HuH-7 (cell line): ENCODE data around the gene TEDC1.
A peak's percentile ranks its signal among the peaks of the same experiment; 100 is the strongest.

ENCODE experiments used
- DNase-seq: peaks from one replicate; pipeline ENCODE4 v3.0.0; 2011; ENCODE audit warnings: low spot score

TEDC1 gene, protein sequence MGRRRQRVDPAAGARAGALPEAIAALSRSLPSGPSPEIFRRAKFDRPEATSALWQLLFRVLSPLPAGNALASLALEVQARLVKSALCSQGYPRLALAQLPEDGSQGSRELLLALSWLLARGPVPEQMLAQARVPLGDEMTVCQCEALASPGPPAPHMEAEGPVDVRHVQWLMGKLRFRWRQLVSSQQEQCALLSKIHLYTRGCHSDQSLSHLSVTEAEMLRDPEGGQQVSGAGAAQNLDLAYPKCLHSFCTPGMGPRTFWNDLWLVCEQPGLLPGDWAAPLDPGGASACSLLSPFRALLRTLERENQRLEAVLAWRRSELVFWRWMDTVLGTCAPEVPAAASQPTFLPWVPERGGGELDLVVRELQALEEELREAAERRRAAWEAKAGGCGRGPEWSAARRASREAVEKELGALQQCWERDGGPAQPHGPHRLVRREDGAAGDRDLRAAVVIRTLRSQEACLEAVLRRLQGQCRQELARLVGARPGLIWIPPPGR

DNA sequence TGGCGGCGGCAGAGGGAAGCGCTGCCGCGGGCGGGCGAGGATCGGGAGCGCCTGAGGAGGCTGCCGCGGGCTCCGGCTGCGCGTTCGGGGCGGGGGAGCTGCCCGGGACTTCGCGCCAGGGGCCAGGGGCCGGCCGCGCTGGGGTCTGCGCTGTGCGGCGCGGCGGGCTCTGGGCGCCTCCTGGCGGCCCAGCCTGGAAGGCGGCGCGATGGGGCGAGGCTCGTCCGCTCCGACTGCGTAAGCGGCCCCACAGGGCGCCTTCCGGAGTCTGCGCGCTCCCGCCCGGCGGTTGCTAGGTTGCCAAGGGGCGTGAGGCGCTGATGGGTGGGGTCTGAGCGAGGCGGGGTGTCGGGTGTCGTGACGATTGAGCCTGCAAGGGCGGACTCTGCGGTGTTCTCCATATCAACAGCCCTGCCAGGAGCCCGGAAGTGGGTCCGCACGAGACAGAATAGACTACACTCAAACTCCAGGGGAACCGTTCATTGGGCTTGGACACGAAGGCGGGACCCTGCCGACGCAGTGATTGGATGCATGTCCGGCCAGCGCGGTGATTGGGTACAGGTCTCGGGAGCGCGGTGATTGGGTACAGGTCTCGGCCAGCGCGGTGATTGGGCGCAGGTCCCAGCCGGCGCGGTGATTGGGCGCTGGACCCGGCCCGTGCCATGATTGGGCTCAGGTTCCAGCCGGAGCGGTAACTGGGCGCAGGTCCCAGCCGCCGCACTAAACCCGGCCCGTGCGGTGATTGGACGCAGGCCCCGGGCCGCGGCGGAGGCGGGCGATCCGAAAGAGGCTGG is at the start of gene TEDC1:
TSS of gene TEDC1 (plus strand) at position 675 of the 794 bp plus-strand sequence. CDS start 130 bp downstream, outside the sequence.
- DNase-seq = peak; percentile 99

DNA sequence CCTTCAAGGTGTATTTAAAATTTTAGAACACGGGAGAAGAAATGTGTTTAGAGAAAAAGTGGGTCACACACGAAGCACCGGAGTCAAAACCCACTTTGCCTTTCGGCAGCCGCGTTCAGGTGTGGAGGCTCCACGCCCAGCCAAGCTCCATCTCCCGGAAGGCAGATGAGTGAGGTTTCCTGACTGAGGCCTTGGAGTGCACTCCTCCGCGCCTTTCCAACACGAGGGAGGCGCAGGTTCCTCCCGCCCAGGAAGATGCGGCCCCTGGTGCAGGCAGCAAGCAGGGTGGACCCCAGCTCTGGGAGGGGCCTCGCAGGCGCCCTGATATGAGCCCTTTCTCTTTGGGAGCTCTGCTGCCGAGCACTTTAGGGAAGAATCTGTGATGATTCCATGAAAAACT is 48.9 kb upstream of the TEDC1 start:
- DNase-seq = no peak

DNA sequence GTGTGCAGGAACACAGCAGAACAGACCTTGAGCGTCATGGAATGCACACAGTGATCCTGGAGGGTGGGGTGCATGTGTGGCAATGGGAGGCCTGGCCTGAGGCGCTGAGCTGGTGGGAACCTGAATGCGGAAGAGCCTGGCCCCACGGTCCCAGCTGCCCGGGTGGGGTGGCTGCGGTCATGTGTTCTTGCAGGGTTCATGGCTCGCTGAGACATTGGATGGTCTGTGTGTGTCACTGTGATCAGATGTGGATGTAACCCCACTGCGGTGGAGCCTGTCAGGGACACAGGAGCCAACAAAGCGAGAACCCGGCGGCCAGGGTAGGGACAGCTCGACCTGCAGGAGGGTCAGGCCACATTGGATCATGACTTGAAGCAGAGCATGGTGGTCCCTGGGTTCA is 48.2 kb upstream of the TEDC1 start:
- DNase-seq = no peak

DNA sequence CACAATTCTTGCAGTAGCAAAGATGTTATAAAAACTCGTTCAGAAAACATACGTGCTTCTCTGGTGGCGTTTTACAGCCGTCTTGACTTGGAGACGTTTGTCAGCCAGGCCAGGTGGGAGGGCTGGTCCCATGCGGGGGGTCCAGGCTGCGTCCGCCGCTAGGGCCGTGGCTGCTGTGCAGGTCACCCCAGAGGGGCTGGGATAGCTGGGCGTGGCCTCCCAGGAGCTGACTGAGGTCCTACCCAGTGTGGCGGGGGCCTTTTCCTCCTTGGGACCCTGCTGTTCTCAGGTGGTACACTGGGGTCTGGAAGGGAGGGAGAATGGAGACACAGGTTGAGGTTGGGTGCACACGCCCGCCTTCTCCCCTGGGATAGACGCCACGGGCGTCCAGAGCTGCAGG is 46.2 kb upstream of the TEDC1 start:
- no peak for DNase-seq

DNA sequence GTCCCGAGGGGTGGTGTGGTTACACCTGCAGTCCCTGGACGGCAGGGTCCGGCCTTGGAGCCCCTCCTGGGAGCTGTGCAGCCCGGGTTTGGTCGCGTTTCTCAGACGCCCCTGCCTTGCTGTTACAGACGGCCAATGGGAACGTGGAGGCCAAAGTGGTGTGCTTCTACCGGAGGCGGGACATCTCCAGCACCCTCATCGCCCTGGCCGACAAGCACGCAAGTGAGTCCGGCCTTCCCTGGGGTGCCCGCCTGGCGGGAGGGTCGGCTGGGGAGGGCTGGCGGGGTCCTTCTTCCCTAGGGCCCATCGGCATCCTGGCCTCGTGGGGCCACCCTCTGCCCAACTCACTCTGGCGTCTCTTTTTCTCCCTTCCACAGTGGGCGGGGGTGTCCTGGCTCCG is 45.8 kb upstream of the TEDC1 start:
- no peak for DNase-seq

DNA sequence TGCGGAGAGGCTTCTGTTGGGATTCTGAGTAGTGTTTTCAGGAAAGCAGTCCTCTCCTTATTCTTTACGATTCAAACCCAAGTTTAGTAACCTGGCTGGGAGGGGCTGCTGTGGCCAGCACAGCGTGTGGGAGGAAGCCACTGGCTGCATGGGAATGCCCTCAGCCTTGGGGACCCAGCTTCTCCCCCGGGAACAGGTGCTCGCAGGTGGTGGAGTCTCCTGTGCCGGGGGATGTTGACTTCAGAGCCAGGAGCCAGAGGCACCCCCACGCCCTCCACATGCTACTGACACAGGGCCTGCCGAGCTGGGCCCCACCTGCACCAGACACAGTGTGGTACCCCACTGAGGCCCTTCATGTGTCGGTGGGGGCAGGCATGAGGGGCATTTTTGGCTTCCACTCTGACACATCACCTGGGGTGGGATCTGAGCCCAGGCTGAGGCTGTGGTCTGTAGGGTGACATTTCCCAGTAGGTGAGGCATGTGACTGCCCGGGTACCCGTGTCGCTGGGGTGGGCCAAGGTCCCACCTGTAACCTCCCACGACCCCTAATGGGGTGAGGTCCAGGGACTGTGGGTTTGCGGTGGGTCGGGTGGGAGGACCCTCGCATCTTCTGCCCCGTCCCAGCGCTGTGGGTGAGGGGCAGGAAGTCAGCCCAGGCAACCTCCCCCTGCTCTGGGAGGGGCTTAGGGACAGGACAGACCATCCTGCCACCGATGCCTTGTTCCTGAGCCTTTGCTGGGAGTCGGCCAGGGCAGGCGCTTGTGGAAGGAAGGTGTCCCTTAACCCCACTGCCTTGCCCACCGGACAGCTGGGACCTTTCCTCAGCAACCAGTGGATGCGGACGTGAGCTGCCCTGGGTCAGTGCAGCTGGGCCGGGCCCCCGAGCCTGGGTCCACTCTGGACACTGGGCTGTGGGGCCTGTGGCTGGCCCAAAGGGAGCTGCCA is 44.9 kb upstream of the TEDC1 start:
- no peak for DNase-seq

DNA sequence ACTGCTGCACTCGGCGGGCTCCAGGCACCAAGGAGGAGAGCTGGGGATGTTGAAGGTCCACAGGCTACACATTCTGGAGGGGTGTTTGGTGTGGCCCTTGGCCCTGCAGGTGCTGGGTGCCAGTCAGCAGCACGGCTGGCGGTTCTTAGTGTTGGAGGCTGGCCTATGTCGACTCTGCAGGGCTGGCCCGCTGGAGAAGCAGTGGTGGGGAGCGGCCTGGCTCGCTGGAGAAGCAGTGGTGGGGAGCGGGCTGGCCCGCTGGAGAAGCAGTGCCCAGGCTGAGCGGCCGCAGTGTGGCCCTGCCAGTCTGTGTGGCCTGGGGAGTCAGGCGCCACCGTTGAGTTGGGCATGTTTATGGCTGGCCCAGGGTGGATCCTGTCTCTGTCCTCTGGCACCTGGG is 44.1 kb upstream of the TEDC1 start:
- no peak for DNase-seq

DNA sequence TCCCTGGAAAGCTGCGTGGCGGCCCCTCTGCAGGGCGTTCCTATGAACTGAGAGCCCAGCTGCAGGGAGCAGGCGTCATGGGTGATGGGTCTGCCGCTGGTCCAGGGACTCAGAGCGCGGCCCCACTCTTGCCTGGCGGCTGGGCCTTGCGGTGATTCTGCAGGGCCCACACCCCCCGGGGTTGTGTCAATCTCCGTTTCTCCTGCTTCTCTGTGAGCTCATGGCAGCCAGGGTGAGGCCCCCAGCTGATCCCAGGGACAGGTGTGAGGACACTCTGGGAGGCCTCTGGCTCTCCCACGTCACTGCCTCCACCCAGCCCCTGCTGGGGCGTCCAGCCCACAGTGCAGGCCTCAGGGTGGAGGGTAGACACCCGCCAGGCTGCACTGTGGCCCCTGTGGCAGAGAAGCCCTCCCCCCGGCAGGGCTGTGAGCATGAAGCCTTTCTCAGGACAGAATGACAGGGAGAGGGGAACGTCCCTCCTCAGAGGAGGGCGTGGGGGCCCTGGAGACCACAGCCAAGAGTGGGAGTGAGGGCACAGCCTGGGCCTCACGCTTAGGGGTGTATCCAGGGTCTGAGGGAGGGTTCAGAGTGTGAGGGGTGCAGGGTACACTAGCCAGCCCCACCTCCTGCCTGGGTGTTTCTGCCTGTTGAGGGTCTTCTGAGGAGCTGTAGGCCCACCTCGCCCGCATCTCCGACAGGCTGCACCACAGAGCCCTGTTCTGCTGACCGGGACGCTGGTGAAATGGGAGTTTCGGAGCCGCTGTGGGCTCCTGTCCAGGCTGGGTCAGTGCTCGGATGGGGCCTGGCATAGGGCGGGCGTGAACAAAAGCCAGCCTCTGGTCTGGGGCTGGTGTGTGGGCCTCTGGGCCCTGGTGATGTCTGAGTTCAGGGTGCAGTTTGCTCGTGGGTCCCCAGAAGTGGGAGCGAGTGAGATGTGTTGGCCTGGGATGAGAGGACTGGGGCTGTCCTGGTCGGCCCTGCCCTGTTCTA is 43.1 kb upstream of the TEDC1 start:
- no peak for DNase-seq

DNA sequence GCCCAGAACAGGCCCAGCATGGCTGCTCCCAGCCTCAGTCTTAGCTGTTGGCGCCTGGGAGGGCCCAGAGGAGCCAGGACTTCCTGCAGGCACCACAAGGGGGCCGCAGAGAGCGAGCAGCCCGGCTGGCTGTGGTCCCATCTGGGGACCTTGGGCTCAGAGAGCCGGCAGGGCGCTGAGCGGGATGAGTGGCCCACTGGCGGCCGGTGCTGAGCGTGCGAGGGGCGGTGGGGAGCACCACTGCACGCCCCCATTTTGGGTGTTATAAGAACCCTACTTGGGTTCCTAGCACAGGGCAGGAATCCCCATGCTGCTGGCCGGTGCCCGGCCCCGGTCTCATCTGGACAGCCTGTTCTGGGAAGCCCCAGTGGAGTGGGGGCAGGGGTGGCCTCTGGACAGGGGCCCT is 42.3 kb upstream of the TEDC1 start:
- peak; percentile 94 for DNase-seq

DNA sequence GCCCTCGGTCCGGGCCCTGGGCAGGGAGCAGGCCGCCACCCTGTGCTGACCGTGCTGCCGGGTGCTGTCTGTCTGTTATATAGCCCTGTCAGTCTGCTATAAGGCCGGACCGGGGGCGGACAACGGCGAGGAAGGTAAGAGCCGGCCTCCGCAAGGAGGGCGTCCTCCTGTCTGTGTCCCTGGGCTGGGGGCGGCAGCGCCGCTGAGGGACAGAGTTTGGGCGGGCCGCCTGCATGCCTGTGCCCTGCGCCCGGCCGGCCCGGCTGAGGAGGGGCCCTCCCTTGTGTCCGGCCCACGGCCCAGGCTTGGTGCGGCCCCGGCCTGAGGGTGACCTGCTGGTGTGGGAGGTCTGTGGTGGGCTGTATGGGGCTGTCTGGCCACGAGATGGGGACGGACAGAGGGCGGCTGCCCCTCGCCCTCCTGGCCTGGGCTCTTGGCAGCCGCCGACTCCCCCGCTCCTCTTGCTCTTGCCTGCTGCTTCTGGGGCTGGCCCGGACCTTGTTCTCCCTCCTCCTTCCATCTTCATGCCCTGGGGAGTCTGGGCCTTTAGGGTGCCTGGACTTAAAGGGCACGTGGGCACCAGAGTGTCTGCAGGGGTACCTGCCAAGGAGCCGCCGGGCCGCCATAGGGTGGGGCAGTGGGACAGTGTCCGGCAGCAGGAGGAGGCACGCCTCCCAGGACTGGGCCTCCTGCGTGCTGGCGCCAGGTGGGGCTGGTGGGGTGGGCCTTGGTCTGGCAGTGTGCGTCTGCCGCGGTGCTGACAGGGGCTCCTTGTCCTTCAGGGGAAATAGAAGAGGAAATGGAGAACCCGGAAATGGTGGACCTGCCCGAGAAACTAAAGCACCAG is 41.5 kb upstream of the TEDC1 start:
- no peak for DNase-seq

DNA sequence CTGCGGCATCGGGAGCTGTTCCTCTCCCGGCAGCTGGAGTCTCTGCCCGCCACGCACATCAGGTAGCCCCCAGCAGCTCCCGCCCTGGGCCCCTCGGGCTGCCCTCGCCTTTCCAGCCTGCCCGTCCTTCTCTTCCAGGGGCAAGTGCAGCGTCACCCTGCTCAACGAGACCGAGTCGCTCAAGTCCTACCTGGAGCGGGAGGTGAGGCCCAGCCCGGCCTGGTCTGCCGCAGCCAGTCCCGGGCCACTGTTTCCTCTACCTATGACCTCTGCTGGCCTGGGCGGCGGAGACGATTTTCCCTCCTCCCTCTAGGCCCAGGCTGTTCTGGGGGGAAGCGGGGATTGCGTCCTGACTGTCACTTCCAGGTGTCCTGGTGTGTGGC is 40.9 kb upstream of the TEDC1 start:
- DNase-seq = no peak

DNA sequence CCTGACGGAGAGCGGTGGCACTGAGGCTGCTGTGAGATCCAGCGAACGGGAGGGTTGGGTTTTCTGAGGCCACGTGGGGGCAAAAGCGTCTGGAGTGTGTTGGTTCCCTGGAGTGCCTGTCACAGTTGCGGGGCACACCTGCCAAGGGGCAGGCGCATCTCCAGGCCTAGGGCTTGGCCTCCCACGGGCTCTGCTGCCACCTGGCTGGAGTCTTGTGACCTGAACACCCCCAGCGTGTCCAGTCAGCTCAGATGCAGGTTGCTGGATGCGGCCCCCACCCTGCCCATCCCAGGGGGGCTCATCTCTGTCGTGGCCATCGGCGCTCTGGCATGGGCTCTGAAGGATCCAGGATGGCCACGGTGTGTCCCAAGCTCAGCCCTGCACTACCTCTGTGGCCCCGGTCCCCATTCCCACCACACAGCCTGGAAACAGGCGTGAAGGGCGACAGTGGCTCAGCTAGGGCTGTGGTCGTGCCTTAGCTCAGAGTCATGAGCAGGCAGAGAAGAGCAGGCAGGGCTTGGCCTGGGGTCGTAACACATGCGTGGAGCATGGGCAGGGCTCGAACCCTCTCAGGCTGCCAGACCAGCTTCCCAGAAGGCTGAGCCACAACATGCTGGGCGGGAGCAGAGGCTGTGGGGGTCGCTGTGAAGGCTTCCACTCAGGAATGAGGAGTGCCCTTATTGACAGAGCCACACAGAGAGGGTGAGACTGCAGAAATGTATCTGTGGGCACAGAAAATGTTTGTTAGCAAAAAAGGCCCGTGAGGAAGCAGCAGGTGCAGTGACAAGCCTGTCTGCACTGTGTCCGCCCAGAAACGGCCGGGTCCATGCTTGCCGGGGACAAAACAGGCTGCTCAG is 40.0 kb upstream of the TEDC1 start:
- no peak for DNase-seq

DNA sequence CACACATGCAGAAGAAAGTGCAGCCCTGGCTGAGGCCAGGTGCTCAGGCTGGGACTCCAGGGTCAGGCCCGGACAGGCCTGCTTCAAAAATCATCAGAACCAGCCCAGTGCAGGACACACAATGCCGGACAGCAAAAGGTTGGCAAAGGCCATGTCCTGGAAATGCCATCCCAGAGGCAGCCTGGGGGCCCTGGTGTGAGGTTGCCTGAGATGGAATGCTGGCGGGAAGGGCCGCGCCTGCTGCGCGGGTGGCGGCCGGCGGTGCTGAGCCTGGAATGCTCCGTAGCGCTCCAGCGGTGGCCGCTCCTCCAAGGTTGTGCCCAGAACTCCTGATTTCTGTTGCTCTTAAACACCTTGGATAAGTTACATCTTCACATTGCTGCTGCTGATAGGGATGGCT is 38.1 kb upstream of the TEDC1 start:
- no peak for DNase-seq

DNA sequence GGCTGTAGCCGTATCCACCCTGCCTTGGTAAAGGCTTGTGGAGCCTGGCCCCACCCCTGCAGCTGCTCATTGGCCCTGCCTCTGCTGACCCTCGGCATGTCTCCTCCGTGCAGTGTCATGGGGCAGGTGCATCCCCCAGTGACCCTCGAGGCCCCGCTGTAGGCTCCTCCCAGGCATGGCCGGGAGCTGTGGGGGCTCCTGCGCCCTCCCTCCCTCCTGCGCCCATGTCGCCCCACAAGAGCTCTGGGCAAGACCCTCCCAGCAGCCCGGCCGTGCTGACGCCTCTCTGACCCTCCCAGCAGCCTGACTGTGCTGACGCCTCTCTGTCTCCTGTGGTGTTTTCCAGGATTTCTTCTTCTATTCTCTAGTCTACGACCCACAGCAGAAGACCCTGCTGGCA is 37.2 kb upstream of the TEDC1 start:
- DNase-seq = no peak

DNA sequence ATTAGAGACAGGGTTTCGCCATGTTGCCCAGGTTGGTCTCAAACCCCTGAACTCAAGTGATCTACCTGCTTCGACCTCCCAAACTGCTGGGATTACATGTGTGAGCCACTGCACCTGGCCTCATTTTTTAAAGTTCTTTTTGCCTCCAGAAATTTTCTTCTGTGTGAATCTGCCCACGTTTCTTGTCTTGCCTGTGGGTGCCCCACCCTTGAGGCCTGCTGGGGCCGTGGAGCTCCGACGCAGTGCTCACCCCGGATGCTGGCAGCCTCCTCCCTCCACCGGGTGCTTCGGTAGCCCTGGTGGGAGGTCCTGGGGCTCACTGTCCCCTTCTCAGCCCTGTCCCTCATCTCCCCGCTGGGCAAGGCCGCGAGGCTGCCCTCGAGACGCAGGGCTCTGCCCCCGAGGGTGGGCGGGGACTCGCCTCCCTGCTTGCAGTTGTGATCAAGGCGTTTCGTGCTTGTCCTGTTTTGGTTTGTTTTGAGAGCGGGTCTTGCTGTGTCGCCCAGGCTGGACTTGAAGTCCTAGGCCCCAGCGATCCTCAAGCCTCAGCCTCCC is 35.9 kb upstream of the TEDC1 start:
- DNase-seq = no peak

DNA sequence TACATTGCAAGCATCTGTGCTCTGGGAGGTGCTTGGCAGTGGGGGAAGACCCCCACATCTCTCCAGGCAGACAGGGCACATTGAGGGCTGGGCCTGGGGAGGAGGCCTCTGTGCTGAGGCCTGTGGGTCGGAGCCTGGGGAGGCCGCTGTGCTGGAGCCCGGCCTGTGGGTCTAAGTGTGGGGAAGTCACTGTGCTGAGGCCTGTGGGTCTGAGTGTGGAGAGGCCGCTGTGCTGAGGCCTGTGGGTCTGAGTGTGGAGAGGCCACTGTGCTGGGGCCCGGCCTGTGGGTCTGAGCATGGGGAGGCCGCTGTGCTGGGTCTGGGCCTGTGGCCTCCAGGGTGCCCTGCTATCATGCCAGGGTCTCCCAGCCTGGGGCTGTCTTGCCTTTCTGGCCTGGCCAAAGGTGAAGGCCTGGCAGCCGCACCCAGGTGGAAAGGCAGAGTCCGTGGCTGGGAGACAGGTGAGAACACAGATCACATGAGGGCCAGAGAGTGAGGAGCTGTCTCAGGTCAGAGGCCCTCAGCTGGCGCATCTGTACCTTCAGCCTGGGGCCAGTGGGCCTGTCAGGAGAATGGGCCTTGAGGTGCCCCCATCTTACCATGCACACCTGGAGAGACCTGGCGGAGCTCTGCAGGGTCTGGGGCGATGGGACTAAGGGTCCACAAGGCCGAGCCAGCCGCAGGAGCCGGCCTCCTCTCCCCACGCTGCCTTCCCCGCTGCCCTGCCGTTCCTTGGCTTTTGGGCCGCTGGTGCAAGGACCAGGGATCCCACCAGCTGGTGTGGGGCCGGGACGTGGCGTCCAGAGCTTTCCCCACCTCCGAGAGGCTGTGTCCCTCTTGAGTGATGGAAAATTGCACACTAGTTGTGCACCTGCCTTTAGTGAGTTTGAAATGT is 35.0 kb upstream of the TEDC1 start:
- no peak for DNase-seq

DNA sequence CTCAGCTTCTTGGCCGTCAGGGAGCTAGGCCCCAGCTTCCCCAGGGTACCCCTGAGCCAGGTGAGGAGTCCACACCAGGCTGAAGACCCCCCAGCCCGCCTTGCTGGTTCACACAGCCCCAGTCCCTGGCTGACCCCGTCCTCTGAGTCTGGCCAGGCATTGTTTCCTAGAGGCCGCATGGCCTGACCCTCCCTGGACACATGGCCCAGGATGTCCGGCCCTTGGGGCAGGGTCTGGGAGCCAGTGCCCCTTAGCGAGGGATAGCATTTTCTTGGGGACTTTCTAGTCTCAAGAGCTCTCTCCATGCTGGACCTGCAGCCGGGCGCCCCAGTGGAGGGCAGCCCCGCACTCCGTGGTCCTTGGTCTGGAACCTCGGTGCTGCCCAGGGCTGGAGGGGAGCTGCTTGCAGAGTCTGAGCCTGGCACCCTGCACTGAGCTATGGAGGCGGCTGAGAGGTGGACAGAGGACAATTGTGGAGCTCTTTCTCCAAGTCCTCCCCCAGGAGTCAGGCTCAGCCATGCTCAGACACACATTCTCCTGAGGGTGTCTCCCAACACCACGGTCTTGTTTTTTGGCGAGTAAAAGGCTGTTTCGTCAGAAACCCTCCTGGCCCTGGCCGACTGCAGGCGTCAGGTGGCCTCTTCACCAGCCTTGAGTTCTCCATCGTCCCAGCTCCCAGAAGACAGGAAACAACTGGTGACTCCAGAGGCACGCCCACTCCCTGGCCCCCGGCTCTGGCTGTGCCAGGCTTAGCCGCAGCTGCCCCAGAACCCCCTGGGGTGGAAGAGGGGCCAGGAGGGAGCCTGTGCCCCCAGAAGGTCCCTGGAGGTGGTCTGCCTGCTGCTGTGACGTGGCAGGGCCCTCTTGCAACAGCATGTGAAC is 34.1 kb upstream of the TEDC1 start:
- DNase-seq = no peak
